Keratinocyte (primary cell): ENCODE results near the gene SAC3D1. TPM values are rescaled to one million over a fixed set of nuclear protein-coding genes. Genes with fewer than 3 reads are reported as not detected.

Experiments used
- DNase-seq: peaks from one replicate; pipeline ENCODE4 v3.0.0-alpha.2; 2011; ENCODE audit warnings: low read depth, missing footprints, low spot score
- FAIRE-seq: peaks from 2 replicates; lab custom pipeline; 2011; peaks lifted over from hg19 to GRCh38; lab: Jason Lieb, UNC
- H2AFZ ChIP-seq: 2 replicates; pipeline ENCODE4 v1.6.0; 2012; ENCODE audit warnings: low read length, control low read depth, inconsistent platforms; ENCODE audit not compliant: control insufficient read depth
- H3K27ac ChIP-seq: 2 replicates; pipeline ENCODE4 v1.5.1; 2011; ENCODE audit warnings: low read length; ENCODE audit not compliant: control insufficient read depth, insufficient read depth
- H3K27me3 ChIP-seq: 3 replicates; pipeline ENCODE4 v1.6.0; 2011; ENCODE audit warnings: low read length; ENCODE audit not compliant: control insufficient read depth, insufficient read depth; ENCODE audit errors: extremely low read depth
- H3K36me3 ChIP-seq, 2 experiments: 2 replicates in 1 of 2; 3 replicates in 1 of 2; pipeline ENCODE4 v1.5.1; 2011; ENCODE audit warnings: low read length in 2 of 2, mild to moderate bottlenecking in 1 of 2; ENCODE audit not compliant: control insufficient read depth in 2 of 2, insufficient read depth in 2 of 2; ENCODE audit errors: extremely low read depth in 1 of 2
- H3K4me1 ChIP-seq: 3 replicates; pipeline ENCODE4 v1.5.1; 2011; ENCODE audit warnings: low read length; ENCODE audit not compliant: control insufficient read depth, insufficient read depth; ENCODE audit errors: extremely low read depth
- H3K4me2 ChIP-seq: 3 replicates; pipeline ENCODE4 v1.6.0; 2011; ENCODE audit warnings: low read depth, low read length; ENCODE audit not compliant: control insufficient read depth, insufficient read depth; ENCODE audit errors: extremely low read depth
- H3K4me3 ChIP-seq, 3 experiments: fragments of 200-600 bp in 1 of 3; sonication (generic) in 1 of 3; 2 replicates in 2 of 3; 3 replicates in 1 of 3; pipeline ENCODE4 v1.5.1; 2011 to 2016; ENCODE audit warnings: low read length in 3 of 3, mild to moderate bottlenecking in 3 of 3, control low read depth in 2 of 3, inconsistent platforms in 1 of 3, low read depth in 1 of 3, mixed read lengths in 1 of 3, mixed run types in 1 of 3, moderate library complexity in 1 of 3; ENCODE audit not compliant: control insufficient read depth in 2 of 3, insufficient read depth in 2 of 3; ENCODE audit errors: extremely low read depth in 1 of 3
- H3K79me2 ChIP-seq: 2 replicates; pipeline ENCODE4 v1.6.0; 2012; ENCODE audit warnings: low read length; ENCODE audit not compliant: control insufficient read depth, insufficient read depth
- H3K9ac ChIP-seq: 3 replicates; pipeline ENCODE4 v1.6.0; 2011; ENCODE audit warnings: low read length; ENCODE audit not compliant: control insufficient read depth, insufficient read depth; ENCODE audit errors: extremely low read depth
- H3K9me1 ChIP-seq: 3 replicates; pipeline ENCODE4 v1.6.0; 2011; ENCODE audit warnings: low read length; ENCODE audit not compliant: control insufficient read depth, insufficient read depth; ENCODE audit errors: extremely low read depth
- H3K9me3 ChIP-seq: 2 replicates; pipeline ENCODE4 v1.5.1; 2012; ENCODE audit warnings: low read depth, low read length; ENCODE audit not compliant: control insufficient read depth
- H4K20me1 ChIP-seq: 3 replicates; pipeline ENCODE4 v1.6.0; 2011; ENCODE audit warnings: low read length; ENCODE audit not compliant: control insufficient read depth, insufficient read depth; ENCODE audit errors: extremely low read depth
- CTCF ChIP-seq, 3 experiments: IDR thresholded peaks in 1 of 3; conservative IDR thresholded peaks in 1 of 3; optimal IDR thresholded peaks in 1 of 3; 2 replicates in 2 of 3; 3 replicates in 1 of 3; pipeline versions ENCODE3 to v1.5.1; 2011; ENCODE audit warnings: low read length in 3 of 3, mild to moderate bottlenecking in 3 of 3, moderate library complexity in 2 of 3, control low read depth in 1 of 3, inconsistent platforms in 1 of 3; ENCODE audit not compliant: insufficient read depth in 2 of 3; ENCODE audit errors: extremely low read depth in 1 of 3
- EZH2 ChIP-seq: IDR thresholded peaks from one replicate; pipeline ENCODE4 v1.6.1; 2012; ENCODE audit warnings: inconsistent platforms, mild to moderate bottlenecking, low read length, moderate library complexity
- dilution Hi-C: fragments of 300-500 bp; cut with MboI; formaldehyde crosslinking; loops from one replicate; pipeline ENCODE4 v1.7.0; 2020; ENCODE audit warnings: low sequenced_read_pairs; ENCODE audit not compliant: extremely low pct_ligation_motif_present
- polyA plus RNA-seq, 5 experiments: library from polyadenylated mRNA; depleted of rRNA in 3 of 5; stranded (reverse) in 3 of 5; stranded (forward) in 1 of 5; unstranded in 1 of 5; fragments of >200 nt; gene quantifications; 1 replicate in 1 of 5; 2 replicates in 3 of 5; 3 replicates in 1 of 5; pipeline versions ENCODE4 v1.2.1 to v1.2.3, GENCODE V29; 2011 to 2012; ENCODE audit warnings: missing spikeins in 2 of 5, low read depth in 1 of 5, low replicate concordance in 1 of 5

SAC3D1 gene
- polyA plus RNA-seq, 1 donor (not counting 4 experiments of a cell fraction or from before 2014, with no cell fraction given) = 4.9 TPM

- no peak for TF ChIP-seq EZH2
- TF ChIP-seq CTCF (optimal IDR thresholded peaks at IDR 0.05 in 1 of 3, IDR thresholded peaks at IDR 0.05 in 1 of 3, conservative IDR thresholded peaks at IDR 0.05 in 1 of 3; ENCODE audit: extremely low read depth in 1 of 3, insufficient read depth in 2 of 3, low read length in 3 of 3) = no peak
- no peaks in the 10 kb centered on the region for H3K79me2 ChIP-seq
- no peak overlapping the region for H3K27ac ChIP-seq
- no peaks in the 10 kb centered on the region for H3K9me3 ChIP-seq
- no peaks in the 10 kb centered on the region for H4K20me1 ChIP-seq
- FAIRE-seq = no peak
- no peak overlapping the region for H3K9ac ChIP-seq
- no peak overlapping the region for H3K4me3 ChIP-seq
- DNase-seq = no peak
- no peaks in the 10 kb centered on the region for H3K36me3 ChIP-seq
- no peak overlapping the region for H2AFZ ChIP-seq
- no peaks in the 10 kb centered on the region for H3K27me3 ChIP-seq
- H3K4me2 ChIP-seq = no peak overlapping the region
- H3K4me1 ChIP-seq = no peaks in the 10 kb centered on the region
- H3K9me1 ChIP-seq = no peaks in the 10 kb centered on the region
- dilution Hi-C loops = no loop called here
Observed at GRCh38 chr11:64998141-64998540, 42.9 kb upstream of the SAC3D1 start.

DNA sequence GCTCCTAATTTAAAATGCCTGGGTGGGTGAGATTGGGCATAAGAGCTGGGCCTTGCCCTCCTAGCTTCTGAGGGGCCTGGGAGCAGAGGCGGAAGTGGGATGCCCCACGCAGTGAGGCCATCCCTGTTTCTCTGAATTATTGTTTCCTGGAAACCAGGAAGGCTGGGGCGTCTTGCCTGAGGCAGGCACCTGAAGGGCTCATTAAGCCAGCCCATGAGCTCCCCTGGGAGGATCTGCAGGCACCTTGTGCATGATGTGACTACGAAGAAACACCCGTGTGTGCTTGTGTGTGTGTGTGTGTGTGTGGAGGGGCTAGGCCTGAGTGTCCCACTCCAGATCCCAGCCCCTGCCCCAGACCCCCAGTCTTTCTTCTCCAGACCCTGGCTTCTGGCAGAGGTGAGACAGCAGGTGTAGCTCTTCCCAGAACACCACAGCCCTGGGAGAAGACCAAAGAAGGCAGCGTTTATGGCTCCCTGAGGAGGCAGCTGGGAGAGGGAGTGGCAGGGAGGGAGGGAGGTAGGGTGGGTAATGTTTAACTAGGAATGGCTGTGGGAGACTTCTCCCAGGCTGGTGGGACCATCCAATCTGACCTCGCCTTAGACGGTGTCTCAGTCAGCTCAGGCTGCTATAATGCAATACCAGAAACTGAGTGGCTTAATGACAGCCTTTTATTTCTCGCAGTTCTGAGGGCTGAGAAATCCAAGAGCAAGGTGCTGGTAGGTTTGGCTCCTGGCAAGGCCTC is 42.1 kb upstream of the SAC3D1 start:
- Histone ChIP-seq H3K9ac (no peak overlapping the region), H3K4me1 (no peaks in the 10 kb centered on the region), H3K4me2 (no peak overlapping the region), H3K4me3 (no peak overlapping the region), H2AFZ (no peak overlapping the region), H3K9me3 (no peaks in the 10 kb centered on the region), H3K27me3 (no peaks in the 10 kb centered on the region), H4K20me1 (no peaks in the 10 kb centered on the region), H3K9me1 (no peaks in the 10 kb centered on the region), H3K27ac (no peak overlapping the region), H3K36me3 (no peaks in the 10 kb centered on the region), H3K79me2 (no peaks in the 10 kb centered on the region)
- no peak for TF ChIP-seq CTCF (optimal IDR thresholded peaks at IDR 0.05 in 1 of 3, IDR thresholded peaks at IDR 0.05 in 1 of 3, conservative IDR thresholded peaks at IDR 0.05 in 1 of 3; ENCODE audit: extremely low read depth in 1 of 3, insufficient read depth in 2 of 3, low read length in 3 of 3)
- TF ChIP-seq EZH2 = no peak
- no peak for DNase-seq
- FAIRE-seq = no peak
- dilution Hi-C loops = no loop called here
